GM23338 (cell line): ENCODE data around the gene DLK1. TPM values are rescaled to one million over a fixed set of nuclear protein-coding genes. Genes with fewer than 3 reads are reported as not detected.

Experiments used
- ATAC-seq: fragments of 200-7000 bp; cut with Tn5 transposase; 3 replicates; pipeline ENCODE4 v1.9.1; 2020
- DNase-seq: peaks from one replicate; pipeline ENCODE4 v3.0.0-alpha.2; 2015; ENCODE audit warnings: low spot score
- H2AFZ ChIP-seq: fragments of 200-600 bp; sonication (generic); 2 replicates; pipeline ENCODE4 v1.8.0; 2016; ENCODE audit warnings: antibody characterized with exemption, mild to moderate bottlenecking, moderate library complexity
- H3F3A ChIP-seq: fragments of 200-600 bp; sonication (generic); replicated peaks from 2 replicates; pipeline ENCODE4 v1.8.0; 2017; ENCODE audit warnings: antibody characterized with exemption, mixed run types, low read depth
- H3K27ac ChIP-seq: fragments of 200-600 bp; sonication (generic); 2 replicates; pipeline ENCODE4 v1.6.1; 2016; ENCODE audit warnings: low read depth
- H3K27me3 ChIP-seq: fragments of 200-600 bp; sonication (generic); 2 replicates; pipeline ENCODE4 v1.8.0; 2016; ENCODE audit warnings: mild to moderate bottlenecking, mixed run types, moderate library complexity; ENCODE audit not compliant: insufficient read depth
- H3K36me3 ChIP-seq: fragments of 200-600 bp; sonication (generic); 2 replicates; pipeline ENCODE4 v1.8.0; 2016; ENCODE audit warnings: mild to moderate bottlenecking; ENCODE audit not compliant: insufficient read depth
- H3K4me1 ChIP-seq: fragments of 200-600 bp; sonication (generic); 2 replicates; pipeline ENCODE4 v1.8.0; 2016; ENCODE audit warnings: mild to moderate bottlenecking, moderate library complexity; ENCODE audit not compliant: insufficient read depth
- H3K4me2 ChIP-seq: fragments of 200-600 bp; sonication (generic); 2 replicates; pipeline ENCODE4 v1.7.1; 2017; ENCODE audit warnings: mixed run types
- H3K4me3 ChIP-seq: fragments of 200-600 bp; sonication (generic); 2 replicates; pipeline ENCODE4 v1.6.1; 2016; ENCODE audit warnings: mixed run types
- H3K79me2 ChIP-seq: fragments of 200-600 bp; sonication (generic); replicated peaks from 2 replicates; pipeline ENCODE4 v1.8.0; 2017; ENCODE audit warnings: mild to moderate bottlenecking; ENCODE audit not compliant: insufficient read depth
- H3K9me2 ChIP-seq: fragments of 200-600 bp; sonication (generic); 2 replicates; pipeline ENCODE4 v1.8.0; 2017; ENCODE audit not compliant: insufficient read depth
- H4K20me1 ChIP-seq: fragments of 200-600 bp; sonication (generic); replicated peaks from 2 replicates; pipeline ENCODE4 v1.8.0; 2017; ENCODE audit warnings: mild to moderate bottlenecking; ENCODE audit not compliant: insufficient read depth
- H3K27ac Mint-ChIP-seq: 2 replicates; pipeline ENCODE4 v1.8.0; 2020; ENCODE audit warnings: inconsistent platforms, mild to moderate bottlenecking, moderate library complexity, mixed read lengths
- H3K27me3 Mint-ChIP-seq: 3 replicates; pipeline ENCODE4 v1.8.0; 2022; ENCODE audit warnings: low read depth, mild to moderate bottlenecking, moderate library complexity, mixed read lengths, inconsistent platforms; ENCODE audit not compliant: insufficient read depth, poor library complexity
- H3K36me3 Mint-ChIP-seq: 3 replicates; pipeline ENCODE4 v1.8.0; 2021; ENCODE audit warnings: low read depth, mild to moderate bottlenecking, inconsistent platforms, moderate library complexity, mixed read lengths
- H3K4me1 Mint-ChIP-seq: 3 replicates; pipeline ENCODE4 v1.8.0; 2020; ENCODE audit warnings: mild to moderate bottlenecking, inconsistent platforms, mixed read lengths
- H3K4me3 Mint-ChIP-seq: 3 replicates; pipeline ENCODE4 v1.8.0; 2021; ENCODE audit warnings: moderate library complexity, mild to moderate bottlenecking, inconsistent platforms, mixed read lengths
- H3K9me3 Mint-ChIP-seq: 3 replicates; pipeline ENCODE4 v1.8.0; 2020; ENCODE audit warnings: moderate library complexity, mild to moderate bottlenecking, inconsistent platforms, mixed read lengths
- CREB1 ChIP-seq: fragments of 250-450 bp; sonication (Bioruptor Pico); IDR thresholded peaks from 2 replicates; pipeline ENCODE4 v1.5.0; 2020; ENCODE audit warnings: low read depth, mild to moderate bottlenecking, moderate library complexity
- EZH2phosphoT487 ChIP-seq: fragments of 200-600 bp; sonication (generic); IDR thresholded peaks from one replicate; pipeline ENCODE4 v1.8.1; 2018; ENCODE audit warnings: antibody characterized with exemption; ENCODE audit not compliant: unreplicated experiment
- POLR2AphosphoS5 ChIP-seq: IDR thresholded peaks from 2 replicates; pipeline ENCODE4 v1.6.1; 2016; ENCODE audit warnings: antibody characterized with exemption, low read depth
- STAT1 ChIP-seq: IDR thresholded peaks from one replicate; pipeline ENCODE4 v1.6.1; 2016; ENCODE audit warnings: antibody characterized with exemption; ENCODE audit not compliant: unreplicated experiment
- ZNF114 ChIP-seq: fragments of 250-450 bp; sonication (Bioruptor Pico); IDR thresholded peaks from 2 replicates; pipeline ENCODE4 v1.5.0; 2020; ENCODE audit warnings: mild to moderate bottlenecking, moderate library complexity
- ZNF331 ChIP-seq: fragments of 250-450 bp; sonication (Bioruptor Pico); IDR thresholded peaks from 2 replicates; pipeline ENCODE4 v1.5.0; 2020; ENCODE audit warnings: low read depth, mild to moderate bottlenecking, moderate library complexity
- polyA plus RNA-seq: library from polyadenylated mRNA; unstranded; fragments of >200 nt; fragmentation: Nextera tagmentation; extraction: Ambion mirVana; gene quantifications from 2 replicates; pipeline ENCODE4 v1.2.1, GENCODE V29; 2016
- total RNA-seq: library from RNA; depleted of rRNA; stranded (reverse); fragments of >200 nt; shearing (Covaris generic); gene quantifications from 2 replicates; pipeline ENCODE4 v1.2.3, GENCODE V29; 2014
- TF ChIP-seq, protein P1 (sequence below): fragments of 250-450 bp; sonication (Bioruptor Pico); IDR thresholded peaks from 2 replicates; pipeline ENCODE4 v1.5.0; 2020; ENCODE audit warnings: mild to moderate bottlenecking, moderate library complexity
- TF ChIP-seq, protein P2 (sequence below): IDR thresholded peaks from one replicate; pipeline ENCODE4 v1.6.1; 2018; ENCODE audit warnings: antibody characterized with exemption; ENCODE audit not compliant: unreplicated experiment

DLK1 gene
- total and polyA plus RNA-seq, 2 experiments from 2014 or later, result 1.1 to 1.2 TPM

DNA sequence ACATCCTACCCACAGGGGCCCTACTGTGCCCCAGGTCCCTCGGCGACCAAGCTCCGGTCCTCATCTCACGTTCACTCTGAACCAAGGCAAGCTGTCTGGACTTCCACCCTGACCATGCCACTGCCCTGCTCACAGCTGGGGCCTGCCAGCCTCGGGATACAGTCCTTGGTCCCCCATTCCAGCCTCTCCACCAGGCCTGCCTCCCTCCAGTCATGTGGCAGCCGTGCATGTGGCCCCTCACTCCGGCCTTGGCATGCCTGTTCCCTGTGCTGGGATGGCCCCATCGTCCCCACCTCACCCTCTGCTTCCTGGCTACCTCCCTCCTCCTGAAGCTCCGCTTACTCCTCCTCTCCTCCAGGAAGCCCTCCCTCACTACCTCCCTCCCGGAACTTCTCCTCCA is 38.6 kb upstream of the DLK1 start (continued):
- TF ChIP-seq, protein P1, sequence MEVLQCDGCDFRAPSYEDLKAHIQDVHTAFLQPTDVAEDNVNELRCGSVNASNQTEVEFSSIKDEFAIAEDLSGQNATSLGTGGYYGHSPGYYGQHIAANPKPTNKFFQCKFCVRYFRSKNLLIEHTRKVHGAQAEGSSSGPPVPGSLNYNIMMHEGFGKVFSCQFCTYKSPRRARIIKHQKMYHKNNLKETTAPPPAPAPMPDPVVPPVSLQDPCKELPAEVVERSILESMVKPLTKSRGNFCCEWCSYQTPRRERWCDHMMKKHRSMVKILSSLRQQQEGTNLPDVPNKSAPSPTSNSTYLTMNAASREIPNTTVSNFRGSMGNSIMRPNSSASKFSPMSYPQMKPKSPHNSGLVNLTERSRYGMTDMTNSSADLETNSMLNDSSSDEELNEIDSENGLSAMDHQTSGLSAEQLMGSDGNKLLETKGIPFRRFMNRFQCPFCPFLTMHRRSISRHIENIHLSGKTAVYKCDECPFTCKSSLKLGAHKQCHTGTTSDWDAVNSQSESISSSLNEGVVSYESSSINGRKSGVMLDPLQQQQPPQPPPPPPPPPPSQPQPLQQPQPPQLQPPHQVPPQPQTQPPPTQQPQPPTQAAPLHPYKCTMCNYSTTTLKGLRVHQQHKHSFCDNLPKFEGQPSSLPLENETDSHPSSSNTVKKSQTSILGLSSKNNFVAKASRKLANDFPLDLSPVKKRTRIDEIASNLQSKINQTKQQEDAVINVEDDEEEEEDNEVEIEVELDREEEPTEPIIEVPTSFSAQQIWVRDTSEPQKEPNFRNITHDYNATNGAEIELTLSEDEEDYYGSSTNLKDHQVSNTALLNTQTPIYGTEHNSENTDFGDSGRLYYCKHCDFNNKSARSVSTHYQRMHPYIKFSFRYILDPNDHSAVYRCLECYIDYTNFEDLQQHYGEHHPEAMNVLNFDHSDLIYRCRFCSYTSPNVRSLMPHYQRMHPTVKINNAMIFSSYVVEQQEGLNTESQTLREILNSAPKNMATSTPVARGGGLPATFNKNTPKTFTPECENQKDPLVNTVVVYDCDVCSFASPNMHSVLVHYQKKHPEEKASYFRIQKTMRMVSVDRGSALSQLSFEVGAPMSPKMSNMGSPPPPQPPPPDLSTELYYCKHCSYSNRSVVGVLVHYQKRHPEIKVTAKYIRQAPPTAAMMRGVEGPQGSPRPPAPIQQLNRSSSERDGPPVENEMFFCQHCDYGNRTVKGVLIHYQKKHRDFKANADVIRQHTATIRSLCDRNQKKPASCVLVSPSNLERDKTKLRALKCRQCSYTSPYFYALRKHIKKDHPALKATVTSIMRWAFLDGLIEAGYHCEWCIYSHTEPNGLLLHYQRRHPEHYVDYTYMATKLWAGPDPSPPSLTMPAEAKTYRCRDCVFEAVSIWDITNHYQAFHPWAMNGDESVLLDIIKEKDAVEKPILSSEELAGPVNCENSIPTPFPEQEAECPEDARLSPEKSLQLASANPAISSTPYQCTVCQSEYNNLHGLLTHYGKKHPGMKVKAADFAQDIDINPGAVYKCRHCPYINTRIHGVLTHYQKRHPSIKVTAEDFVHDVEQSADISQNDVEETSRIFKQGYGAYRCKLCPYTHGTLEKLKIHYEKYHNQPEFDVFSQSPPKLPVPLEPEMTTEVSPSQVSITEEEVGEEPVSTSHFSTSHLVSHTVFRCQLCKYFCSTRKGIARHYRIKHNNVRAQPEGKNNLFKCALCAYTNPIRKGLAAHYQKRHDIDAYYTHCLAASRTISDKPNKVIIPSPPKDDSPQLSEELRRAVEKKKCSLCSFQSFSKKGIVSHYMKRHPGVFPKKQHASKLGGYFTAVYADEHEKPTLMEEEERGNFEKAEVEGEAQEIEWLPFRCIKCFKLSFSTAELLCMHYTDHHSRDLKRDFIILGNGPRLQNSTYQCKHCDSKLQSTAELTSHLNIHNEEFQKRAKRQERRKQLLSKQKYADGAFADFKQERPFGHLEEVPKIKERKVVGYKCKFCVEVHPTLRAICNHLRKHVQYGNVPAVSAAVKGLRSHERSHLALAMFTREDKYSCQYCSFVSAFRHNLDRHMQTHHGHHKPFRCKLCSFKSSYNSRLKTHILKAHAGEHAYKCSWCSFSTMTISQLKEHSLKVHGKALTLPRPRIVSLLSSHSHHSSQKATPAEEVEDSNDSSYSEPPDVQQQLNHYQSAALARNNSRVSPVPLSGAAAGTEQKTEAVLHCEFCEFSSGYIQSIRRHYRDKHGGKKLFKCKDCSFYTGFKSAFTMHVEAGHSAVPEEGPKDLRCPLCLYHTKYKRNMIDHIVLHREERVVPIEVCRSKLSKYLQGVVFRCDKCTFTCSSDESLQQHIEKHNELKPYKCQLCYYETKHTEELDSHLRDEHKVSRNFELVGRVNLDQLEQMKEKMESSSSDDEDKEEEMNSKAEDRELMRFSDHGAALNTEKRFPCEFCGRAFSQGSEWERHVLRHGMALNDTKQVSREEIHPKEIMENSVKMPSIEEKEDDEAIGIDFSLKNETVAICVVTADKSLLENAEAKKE (CRISPR knock-in tag), result no peak
- TF ChIP-seq ZNF331 (CRISPR knock-in tag), result no peak
- TF ChIP-seq STAT1, result no peak
- TF ChIP-seq ZNF114, result no peak
- no peak for TF ChIP-seq CREB1 (CRISPR knock-in tag)
- no peak for TF ChIP-seq POLR2AphosphoS5

DNA sequence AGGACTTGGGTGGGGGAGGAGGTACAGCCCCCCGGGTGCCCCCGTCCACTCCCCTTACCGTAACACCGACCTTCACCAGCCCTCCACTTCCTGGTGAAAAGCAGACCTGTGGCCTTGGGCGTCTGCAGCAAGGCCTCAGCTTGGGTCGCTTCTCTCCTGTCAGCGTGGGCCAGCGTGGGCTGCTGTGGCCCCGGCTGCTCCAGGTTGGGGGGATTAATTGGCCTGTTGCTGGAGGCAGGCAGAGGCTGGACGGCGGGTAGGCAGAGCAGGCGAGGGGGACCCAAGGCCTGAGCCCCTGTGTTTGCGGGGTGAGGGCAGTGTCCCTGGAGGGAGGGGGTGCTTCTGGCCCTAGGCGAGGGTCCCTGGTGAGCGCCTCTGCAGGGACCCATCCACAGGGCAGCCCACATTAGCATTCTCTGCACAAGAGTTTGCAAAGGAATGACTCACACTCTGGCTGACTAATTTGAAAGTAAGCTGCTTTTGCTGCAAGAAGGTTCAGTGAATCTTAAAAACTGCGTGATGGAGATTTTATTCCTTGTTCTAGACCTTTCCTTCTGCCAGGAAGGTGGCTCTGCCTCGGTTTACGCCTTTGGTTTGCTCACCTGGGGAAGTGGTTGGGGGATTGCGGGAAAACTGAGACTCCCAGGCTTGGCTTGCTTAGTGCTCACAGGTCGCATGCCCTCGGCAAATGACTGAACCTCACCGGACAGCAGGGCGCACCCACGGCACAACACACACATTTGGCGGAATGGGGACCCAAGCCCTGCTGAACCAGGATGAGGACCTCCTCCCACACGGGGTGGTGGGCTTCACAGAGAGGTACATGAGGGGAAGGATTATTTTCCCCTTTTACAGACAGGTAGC is 37.9 kb upstream of the DLK1 start:
- H3K4me3 ChIP-seq, result no peak overlapping the region
- H3K4me1 ChIP-seq, result no peaks in the 10 kb centered on the region
- no peaks in the 10 kb centered on the region for H4K20me1 ChIP-seq
- no peaks in the 10 kb centered on the region for H3K79me2 ChIP-seq
- Mint-ChIP-seq H3K4me1 (peaks cover 13% of the 10 kb centered on the region), H3K27ac (no peak overlapping the region), H3K9me3 (peaks cover 4% of the 10 kb centered on the region; the same call in 2 of the 3 replicates), H3K27me3 (peaks cover 5% of the 10 kb centered on the region), H3K36me3 (no peaks in the 10 kb centered on the region), H3K4me3 (no peak overlapping the region)
- H3K27me3 ChIP-seq, result no peaks in the 10 kb centered on the region
- H3K36me3 ChIP-seq, result no peaks in the 10 kb centered on the region
- H3K9me2 ChIP-seq, result no peaks in the 10 kb centered on the region
- H2AFZ ChIP-seq, result no peak overlapping the region
- H3K4me2 ChIP-seq, result no peak overlapping the region
- peak; percentile 21 for ATAC-seq
- no peaks in the 10 kb centered on the region for H3F3A ChIP-seq
- DNase-seq, result no peak
- H3K27ac ChIP-seq, result no peak overlapping the region
- TF ChIP-seq EZH2phosphoT487, result no peak
- no peak for TF ChIP-seq STAT1
- TF ChIP-seq, protein P2, sequence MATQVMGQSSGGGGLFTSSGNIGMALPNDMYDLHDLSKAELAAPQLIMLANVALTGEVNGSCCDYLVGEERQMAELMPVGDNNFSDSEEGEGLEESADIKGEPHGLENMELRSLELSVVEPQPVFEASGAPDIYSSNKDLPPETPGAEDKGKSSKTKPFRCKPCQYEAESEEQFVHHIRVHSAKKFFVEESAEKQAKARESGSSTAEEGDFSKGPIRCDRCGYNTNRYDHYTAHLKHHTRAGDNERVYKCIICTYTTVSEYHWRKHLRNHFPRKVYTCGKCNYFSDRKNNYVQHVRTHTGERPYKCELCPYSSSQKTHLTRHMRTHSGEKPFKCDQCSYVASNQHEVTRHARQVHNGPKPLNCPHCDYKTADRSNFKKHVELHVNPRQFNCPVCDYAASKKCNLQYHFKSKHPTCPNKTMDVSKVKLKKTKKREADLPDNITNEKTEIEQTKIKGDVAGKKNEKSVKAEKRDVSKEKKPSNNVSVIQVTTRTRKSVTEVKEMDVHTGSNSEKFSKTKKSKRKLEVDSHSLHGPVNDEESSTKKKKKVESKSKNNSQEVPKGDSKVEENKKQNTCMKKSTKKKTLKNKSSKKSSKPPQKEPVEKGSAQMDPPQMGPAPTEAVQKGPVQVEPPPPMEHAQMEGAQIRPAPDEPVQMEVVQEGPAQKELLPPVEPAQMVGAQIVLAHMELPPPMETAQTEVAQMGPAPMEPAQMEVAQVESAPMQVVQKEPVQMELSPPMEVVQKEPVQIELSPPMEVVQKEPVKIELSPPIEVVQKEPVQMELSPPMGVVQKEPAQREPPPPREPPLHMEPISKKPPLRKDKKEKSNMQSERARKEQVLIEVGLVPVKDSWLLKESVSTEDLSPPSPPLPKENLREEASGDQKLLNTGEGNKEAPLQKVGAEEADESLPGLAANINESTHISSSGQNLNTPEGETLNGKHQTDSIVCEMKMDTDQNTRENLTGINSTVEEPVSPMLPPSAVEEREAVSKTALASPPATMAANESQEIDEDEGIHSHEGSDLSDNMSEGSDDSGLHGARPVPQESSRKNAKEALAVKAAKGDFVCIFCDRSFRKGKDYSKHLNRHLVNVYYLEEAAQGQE, result no peak
